GM21390 (cell line): ENCODE measurements around the gene RPUSD1.
A peak's percentile ranks its signal among the peaks of the same experiment; 100 is the strongest.

Experiments used
- ATAC-seq: cut with Tn5 transposase; IDR thresholded peaks from one replicate; pipeline ENCODE4 v1.9.1; 2021; ENCODE audit not compliant: unreplicated experiment

RPUSD1 gene

GRCh38 chr16:799948-800833 lies 12.0 kb upstream of the RPUSD1 start, which contains the start of gene GNG13:
GNG13 (minus strand) TSS chr16:800734; CDS start chr16:799077, 1,657 bp downstream.
- no peak for ATAC-seq

- ATAC-seq: no peak
These were observed 11.1 kb upstream of the RPUSD1 start for GRCh38 chr16:799111-799947.

- ATAC-seq: no peak
These were observed 10.5 kb upstream of the RPUSD1 start for GRCh38 chr16:798666-799065.

- ATAC-seq: no peak
These were observed 9.5 kb upstream of the RPUSD1 start for GRCh38 chr16:797686-798085.

- no peak for ATAC-seq
These were observed 8.9 kb upstream of the RPUSD1 start for GRCh38 chr16:797120-797420.

- ATAC-seq: no peak
These were observed 8.3 kb upstream of the RPUSD1 start for GRCh38 chr16:796296-797119.

GRCh38 chr16:795580-796229 lies 7.5 kb upstream of the RPUSD1 start:
- no peak for ATAC-seq

- no peak for ATAC-seq
These were observed 6.8 kb upstream of the RPUSD1 start for GRCh38 chr16:794853-795466.

GRCh38 chr16:794091-794822 lies 6.1 kb upstream of the RPUSD1 start:
- ATAC-seq: no peak

GRCh38 chr16:793414-793813 lies 5.2 kb upstream of the RPUSD1 start:
- ATAC-seq: no peak

- ATAC-seq: no peak
These were observed 4.2 kb upstream of the RPUSD1 start for GRCh38 chr16:792221-792995.

GRCh38 chr16:791131-791530 lies 3.0 kb upstream of the RPUSD1 start:
- no peak for ATAC-seq

- ATAC-seq: no peak
These were observed 1.9 kb upstream of the RPUSD1 start for GRCh38 chr16:790086-790485.

- no peak for ATAC-seq
These were observed 1.1 kb upstream of the RPUSD1 start for GRCh38 chr16:789191-789850.

GRCh38 chr16:788399-789126 lies 382 bp upstream of the RPUSD1 start, which contains the start of gene CHTF18:
CHTF18 (plus strand) TSS chr16:788620; CDS start chr16:788685, 65 bp downstream.
- peak; percentile 73 for ATAC-seq

GRCh38 chr16:787321-787966 lies 737 bp downstream of the RPUSD1 start:
- no peak for ATAC-seq
